ENCODE measurements around the gene LRRC14B.

DNA sequence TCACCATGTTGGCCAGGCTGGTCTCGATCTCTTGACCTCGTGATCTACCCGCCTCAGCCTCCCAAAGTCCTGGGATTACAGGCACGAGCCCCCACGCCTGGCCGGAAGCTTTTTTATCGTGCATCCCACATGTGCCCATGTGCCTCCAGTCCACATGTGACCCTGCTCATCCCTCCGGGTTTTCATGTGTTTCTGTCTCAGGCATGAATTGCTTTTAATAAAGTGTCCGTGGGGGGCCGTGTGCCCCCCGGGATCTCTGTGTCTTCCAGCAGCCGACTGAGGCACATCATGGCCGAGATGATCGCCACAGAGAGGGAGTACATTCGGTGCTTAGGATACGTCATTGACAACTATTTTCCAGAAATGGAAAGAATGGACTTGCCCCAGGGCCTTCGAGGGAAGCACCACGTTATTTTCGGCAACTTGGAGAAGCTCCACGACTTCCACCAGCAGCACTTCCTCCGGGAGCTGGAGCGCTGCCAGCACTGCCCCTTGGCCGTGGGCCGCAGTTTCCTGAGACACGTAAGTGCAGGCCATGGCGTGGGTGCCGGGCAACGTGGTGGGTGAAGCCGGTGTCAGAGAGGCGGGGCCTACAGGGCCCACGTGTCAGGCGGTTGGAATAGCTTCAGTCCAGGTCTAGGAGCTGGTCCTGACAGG is 22.1 kb upstream of the LRRC14B start:
- TF ChIP-seq, protein P1, sequence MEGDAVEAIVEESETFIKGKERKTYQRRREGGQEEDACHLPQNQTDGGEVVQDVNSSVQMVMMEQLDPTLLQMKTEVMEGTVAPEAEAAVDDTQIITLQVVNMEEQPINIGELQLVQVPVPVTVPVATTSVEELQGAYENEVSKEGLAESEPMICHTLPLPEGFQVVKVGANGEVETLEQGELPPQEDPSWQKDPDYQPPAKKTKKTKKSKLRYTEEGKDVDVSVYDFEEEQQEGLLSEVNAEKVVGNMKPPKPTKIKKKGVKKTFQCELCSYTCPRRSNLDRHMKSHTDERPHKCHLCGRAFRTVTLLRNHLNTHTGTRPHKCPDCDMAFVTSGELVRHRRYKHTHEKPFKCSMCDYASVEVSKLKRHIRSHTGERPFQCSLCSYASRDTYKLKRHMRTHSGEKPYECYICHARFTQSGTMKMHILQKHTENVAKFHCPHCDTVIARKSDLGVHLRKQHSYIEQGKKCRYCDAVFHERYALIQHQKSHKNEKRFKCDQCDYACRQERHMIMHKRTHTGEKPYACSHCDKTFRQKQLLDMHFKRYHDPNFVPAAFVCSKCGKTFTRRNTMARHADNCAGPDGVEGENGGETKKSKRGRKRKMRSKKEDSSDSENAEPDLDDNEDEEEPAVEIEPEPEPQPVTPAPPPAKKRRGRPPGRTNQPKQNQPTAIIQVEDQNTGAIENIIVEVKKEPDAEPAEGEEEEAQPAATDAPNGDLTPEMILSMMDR (IDR thresholded peaks at IDR 0.05): no peak
- TF ChIP-seq POLR2AphosphoS5 (IDR thresholded peaks at IDR 0.05) (no peak), POLR2A (IDR thresholded peaks at IDR 0.05) (no peak)

All from suprapubic skin (tissue), 4 donors.